Measurements from ENCODE around the gene KIF26B. TPM values are rescaled to one million over a fixed set of nuclear protein-coding genes. Genes with fewer than 3 reads are reported as not detected.

KIF26B gene
- total and polyA plus RNA-seq, 2 experiments from 2014 or later, result 2.5 to 8.0 TPM

DNA sequence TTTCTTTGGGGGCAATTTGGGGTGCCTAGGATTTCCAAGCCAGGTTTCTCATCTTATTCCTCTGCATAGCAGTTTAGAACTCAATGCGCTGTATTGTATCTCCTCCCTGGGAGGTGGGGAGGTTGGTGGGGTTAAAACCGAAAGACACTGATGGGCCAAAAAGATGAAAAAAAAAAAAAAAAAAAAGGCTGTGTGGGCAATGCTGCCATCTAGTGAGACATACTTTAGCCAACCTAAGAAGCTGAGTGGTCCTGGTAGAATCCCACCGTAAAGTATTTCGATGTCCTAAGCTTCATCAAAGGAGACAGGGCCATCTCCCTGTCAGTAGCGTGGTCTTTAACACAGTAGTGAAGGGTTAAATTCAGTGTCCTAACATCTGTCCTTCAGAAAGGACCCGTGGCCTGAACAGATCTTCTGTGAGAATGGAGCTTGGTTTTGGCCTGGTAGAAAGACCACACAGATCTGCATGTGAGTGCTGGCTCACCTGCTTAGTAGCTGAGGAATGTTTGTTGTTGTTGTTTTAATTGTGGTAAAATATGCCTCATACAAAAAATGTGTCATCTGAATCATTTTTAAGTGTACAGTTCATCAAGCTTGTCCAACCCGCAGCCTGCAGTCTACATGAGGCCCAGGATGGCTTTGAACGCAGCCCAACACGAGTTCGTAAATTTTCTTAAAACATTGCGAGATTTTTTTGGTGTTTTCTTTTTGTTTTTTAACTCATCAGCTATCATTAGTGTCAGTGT is 226.2 kb downstream of the KIF26B start:
- Histone ChIP-seq H3K9me3 (ENCODE audit: low read depth) (no peaks in the 10 kb centered on the region), H2AFZ (no peak overlapping the region), H3F3A (ENCODE audit: insufficient read depth) (0 out of 2 replicates have a peak, but pooled peaks cover 8% of the 10 kb centered on the region), H4K20me1 (ENCODE audit: insufficient read depth) (no peaks in the 10 kb centered on the region), H3K9me2 (ENCODE audit: insufficient read depth) (no peaks in the 10 kb centered on the region), H3K27ac (no peak overlapping the region), H3K27me3 (replicated peaks; ENCODE audit: insufficient read depth) (no peaks in the 10 kb centered on the region), H3K4me1 (ENCODE audit: insufficient read depth) (peaks cover 7% of the 10 kb centered on the region), H3K79me2 (ENCODE audit: insufficient read depth) (no peaks in the 10 kb centered on the region), H3K9ac (no peak overlapping the region), H3K4me2 (ENCODE audit: unreplicated experiment) (no peak overlapping the region), H3K4me3 (no peak overlapping the region), H3K36me3 (ENCODE audit: low read depth) (no peaks in the 10 kb centered on the region)
- no peak for TF ChIP-seq EZH2 (IDR thresholded peaks at IDR 0.05; ENCODE audit: insufficient read depth, poor library complexity, severe bottlenecking)
- TF ChIP-seq EZH2phosphoT487 (IDR thresholded peaks at IDR 0.05; ENCODE audit: insufficient read depth, low read depth), result no peak
- in situ Hi-C loops (cut with MboI), result no loop called here
- WGBS, 2 experiments (ENCODE audit: low coverage in 1 of 2, low lambda C conversion rate in 2 of 2, missing lambda C conversion rate in 2 of 2), result 82 to 85% methylated on average over 11 of the region's 11 CpGs
- DNase-seq, result peak; percentile 29

DNA sequence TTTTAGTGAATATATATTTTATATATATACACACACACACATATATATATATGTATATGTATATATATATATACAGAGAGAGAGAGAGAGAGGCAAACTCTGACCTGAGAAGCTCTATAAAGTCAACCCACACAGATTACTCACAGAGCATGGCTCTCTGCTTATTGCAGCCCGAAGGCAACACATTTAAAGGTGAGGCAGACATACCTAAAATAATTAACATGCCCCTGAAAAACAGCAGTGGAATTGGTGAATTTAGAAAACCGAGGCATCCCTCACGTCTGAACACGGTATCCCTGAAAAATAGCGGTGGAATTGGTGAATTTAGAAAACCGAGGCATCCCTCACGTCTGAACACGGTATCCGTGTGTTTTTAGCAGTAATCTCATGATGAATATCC is 228.2 kb downstream of the KIF26B start:
- Histone ChIP-seq H3K36me3 (ENCODE audit: low read depth) (no peaks in the 10 kb centered on the region), H3K4me1 (ENCODE audit: insufficient read depth) (peaks cover 7% of the 10 kb centered on the region), H3K4me3 (no peak overlapping the region), H3K4me2 (ENCODE audit: unreplicated experiment) (no peak overlapping the region), H3K27me3 (replicated peaks; ENCODE audit: insufficient read depth) (no peaks in the 10 kb centered on the region), H3F3A (ENCODE audit: insufficient read depth) (0 out of 2 replicates have a peak, but pooled peaks cover 8% of the 10 kb centered on the region), H3K9ac (no peak overlapping the region), H3K27ac (no peak overlapping the region), H3K9me3 (ENCODE audit: low read depth) (no peaks in the 10 kb centered on the region), H3K79me2 (ENCODE audit: insufficient read depth) (no peaks in the 10 kb centered on the region), H4K20me1 (ENCODE audit: insufficient read depth) (no peaks in the 10 kb centered on the region), H3K9me2 (ENCODE audit: insufficient read depth) (no peaks in the 10 kb centered on the region), H2AFZ (no peak overlapping the region)
- 70% methylated on average over 9 of the region's 9 CpGs for WGBS, 2 experiments (ENCODE audit: low coverage in 1 of 2, low lambda C conversion rate in 2 of 2, missing lambda C conversion rate in 2 of 2)
- in situ Hi-C loops (cut with MboI), result no loop called here
- TF ChIP-seq EZH2 (IDR thresholded peaks at IDR 0.05; ENCODE audit: insufficient read depth, poor library complexity, severe bottlenecking) (no peak), EZH2phosphoT487 (IDR thresholded peaks at IDR 0.05; ENCODE audit: insufficient read depth, low read depth) (no peak)
- no peak for DNase-seq

DNA sequence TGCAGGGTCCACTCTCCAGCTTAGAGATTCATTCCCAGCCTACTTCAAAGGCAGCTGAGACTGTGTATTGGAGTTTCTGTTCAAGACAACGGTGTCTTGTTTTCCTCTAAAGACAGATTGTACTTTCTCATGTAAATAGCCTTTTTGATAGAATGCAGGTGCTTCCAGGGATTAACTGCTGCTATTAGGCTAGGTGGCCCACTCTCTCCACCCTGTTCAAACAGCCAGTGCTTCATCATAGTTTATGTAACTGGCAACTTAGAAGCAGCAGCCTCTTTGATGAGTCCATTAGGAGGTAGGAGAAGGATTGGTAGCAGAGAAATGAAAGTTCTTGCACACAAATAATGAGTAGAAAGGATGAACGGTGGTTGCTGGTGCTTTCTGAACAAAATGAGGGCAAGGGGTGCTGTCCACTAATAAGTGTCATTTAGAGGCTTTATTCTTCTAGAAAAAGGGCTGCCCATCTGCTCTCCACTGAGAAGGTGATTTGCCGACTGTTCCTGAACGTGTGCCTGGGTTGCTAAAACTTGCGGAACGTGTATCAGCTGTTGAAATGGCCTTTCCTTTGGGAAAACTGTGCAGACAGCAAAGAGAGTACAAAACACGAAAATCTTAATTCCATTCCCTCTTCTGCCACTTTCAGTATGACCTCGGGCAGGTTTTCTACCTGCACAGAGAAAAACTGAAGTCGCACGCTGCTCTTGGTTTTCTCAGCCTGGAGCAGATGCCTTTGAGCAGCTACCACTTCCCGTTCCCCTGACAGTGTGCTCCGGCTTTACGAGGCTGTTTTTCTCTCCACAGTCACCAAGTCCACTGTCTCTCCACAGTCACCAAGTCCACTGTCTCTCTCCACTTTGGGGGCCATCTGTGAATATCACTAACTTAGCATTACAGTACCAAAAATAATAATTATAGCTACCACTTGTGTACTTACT is 228.9 kb downstream of the KIF26B start:
- no peak for DNase-seq

DNA sequence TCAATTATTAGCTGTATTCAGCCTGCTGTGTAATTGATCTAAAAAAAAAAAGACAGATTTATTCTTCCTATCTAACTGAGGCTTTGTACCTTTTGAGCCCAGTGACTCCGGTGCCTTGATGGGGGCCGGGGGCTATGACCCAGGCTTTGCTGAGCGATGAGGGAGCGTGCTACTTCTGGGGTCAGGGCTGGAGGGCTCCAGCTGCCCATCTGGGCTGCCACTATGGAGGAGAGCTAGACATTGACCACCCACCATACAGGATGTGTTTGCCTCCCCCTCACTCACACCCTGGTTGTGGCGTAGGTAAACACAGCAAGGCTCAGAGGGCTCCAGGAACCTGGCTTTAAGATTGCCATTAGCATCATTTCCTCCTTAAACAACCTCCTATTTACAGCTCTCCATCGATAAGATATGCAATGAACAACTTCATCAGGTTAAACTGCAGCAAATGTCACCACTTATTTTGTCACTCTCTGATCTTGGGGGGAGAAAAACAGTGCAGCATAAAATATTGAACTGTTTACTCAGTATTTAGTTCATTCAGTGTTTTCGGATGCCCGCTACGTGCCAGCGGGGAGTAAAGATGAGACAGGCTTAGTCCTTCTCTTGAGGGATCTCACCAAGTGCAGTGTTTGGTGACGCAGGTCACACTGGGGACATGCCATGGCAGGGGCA is 231.6 kb downstream of the KIF26B start:
- Histone ChIP-seq H3K9me3 (ENCODE audit: low read depth) (no peaks in the 10 kb centered on the region), H3K79me2 (ENCODE audit: insufficient read depth) (no peaks in the 10 kb centered on the region), H3K36me3 (ENCODE audit: low read depth) (no peaks in the 10 kb centered on the region), H3K27me3 (replicated peaks; ENCODE audit: insufficient read depth) (no peaks in the 10 kb centered on the region), H3K4me2 (ENCODE audit: unreplicated experiment) (no peak overlapping the region), H3K9ac (no peak overlapping the region), H3K27ac (no peak overlapping the region), H2AFZ (no peak overlapping the region), H4K20me1 (ENCODE audit: insufficient read depth) (no peaks in the 10 kb centered on the region), H3F3A (ENCODE audit: insufficient read depth) (no peaks in the 10 kb centered on the region), H3K4me3 (no peak overlapping the region), H3K4me1 (ENCODE audit: insufficient read depth) (no peaks in the 10 kb centered on the region), H3K9me2 (ENCODE audit: insufficient read depth) (no peaks in the 10 kb centered on the region)
- 70 to 71% methylated on average over 11 of the region's 11 CpGs for WGBS, 2 experiments (ENCODE audit: low coverage in 1 of 2, low lambda C conversion rate in 2 of 2, missing lambda C conversion rate in 2 of 2)
- TF ChIP-seq EZH2 (IDR thresholded peaks at IDR 0.05; ENCODE audit: insufficient read depth, poor library complexity, severe bottlenecking), result no peak
- in situ Hi-C loops (cut with MboI), result no loop called here
- DNase-seq, result no peak

More for the DNA sequence above, 228.9 kb downstream of the KIF26B start:
- in situ Hi-C loops (cut with MboI), result no loop called here
- H3K27me3 ChIP-seq (replicated peaks; ENCODE audit: insufficient read depth), result no peaks in the 10 kb centered on the region
- no peaks in the 10 kb centered on the region for H3K36me3 ChIP-seq (ENCODE audit: low read depth)
- H4K20me1 ChIP-seq (ENCODE audit: insufficient read depth), result no peaks in the 10 kb centered on the region
- H3K4me3 ChIP-seq, result no peak overlapping the region
- no peaks in the 10 kb centered on the region for H3K79me2 ChIP-seq (ENCODE audit: insufficient read depth)
- TF ChIP-seq EZH2 (IDR thresholded peaks at IDR 0.05; ENCODE audit: insufficient read depth, poor library complexity, severe bottlenecking) (no peak), EZH2phosphoT487 (IDR thresholded peaks at IDR 0.05; ENCODE audit: insufficient read depth, low read depth) (no peak)
- H2AFZ ChIP-seq, result no peak overlapping the region
- H3K27ac ChIP-seq, result no peak overlapping the region
- 71 to 74% methylated on average over 13 of the region's 13 CpGs for WGBS, 2 experiments (ENCODE audit: low coverage in 1 of 2, low lambda C conversion rate in 2 of 2, missing lambda C conversion rate in 2 of 2)
- no peaks in the 10 kb centered on the region for H3K9me3 ChIP-seq (ENCODE audit: low read depth)
- 0 out of 2 replicates have a peak, but pooled peaks cover 5% of the 10 kb centered on the region for H3F3A ChIP-seq (ENCODE audit: insufficient read depth)
- H3K4me1 ChIP-seq (ENCODE audit: insufficient read depth), result peaks cover 7% of the 10 kb centered on the region
- no peak overlapping the region for H3K9ac ChIP-seq
- no peaks in the 10 kb centered on the region for H3K9me2 ChIP-seq (ENCODE audit: insufficient read depth)
- no peak overlapping the region for H3K4me2 ChIP-seq (ENCODE audit: unreplicated experiment)

Measured in GM23248 (cell line).